ENCODE data around the gene INO80.
"Not testable (repeated sequence)": the region's sequence is repeated elsewhere in the genome, so short reads cannot be mapped to it uniquely, and the experiment has no call there.

The INO80 gene

DNA sequence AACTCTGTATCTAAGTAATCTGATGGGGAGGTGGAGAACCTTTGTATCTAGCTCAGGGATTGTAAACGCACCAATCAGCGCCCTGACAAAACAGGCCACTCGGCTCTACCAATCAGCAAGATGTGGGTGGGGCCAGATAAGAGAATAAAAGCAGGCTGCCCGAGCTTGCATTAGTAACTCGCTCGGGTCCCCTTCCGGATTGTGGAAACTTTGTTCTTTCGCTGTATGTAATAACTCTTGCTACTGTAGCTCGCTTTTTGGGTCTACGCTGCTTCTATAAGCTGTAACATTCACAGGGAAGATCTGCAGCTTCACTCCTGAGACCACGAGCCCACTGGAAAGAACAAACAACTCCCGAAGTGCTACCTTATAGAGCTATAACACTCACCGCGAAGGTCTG, 153.8 kb downstream of the INO80 start:
- not testable (repeated sequence) for DNase-seq (ENCODE audit: low read depth)

DNA sequence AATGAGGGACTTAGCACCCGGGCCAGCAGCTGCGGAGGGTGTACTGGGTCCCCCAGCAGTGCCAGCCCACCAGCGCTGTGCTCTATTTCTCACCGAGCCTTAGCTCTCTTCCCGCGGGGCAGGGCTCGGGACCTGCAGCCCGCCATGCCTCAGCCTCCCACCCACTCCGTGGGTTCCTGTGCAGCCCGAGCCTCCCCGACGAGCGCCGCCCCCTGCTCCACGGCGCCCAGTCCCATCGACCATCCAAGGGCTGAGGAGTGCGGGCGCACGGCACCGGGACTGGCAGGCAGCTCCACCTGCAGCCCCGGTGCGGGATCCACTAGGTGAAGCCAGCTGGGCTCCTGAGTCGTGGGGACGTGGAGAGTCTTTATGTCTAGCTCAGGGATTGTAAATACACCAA, 154.3 kb downstream of the INO80 start:
- DNase-seq (ENCODE audit: low read depth): not testable (repeated sequence)

DNA sequence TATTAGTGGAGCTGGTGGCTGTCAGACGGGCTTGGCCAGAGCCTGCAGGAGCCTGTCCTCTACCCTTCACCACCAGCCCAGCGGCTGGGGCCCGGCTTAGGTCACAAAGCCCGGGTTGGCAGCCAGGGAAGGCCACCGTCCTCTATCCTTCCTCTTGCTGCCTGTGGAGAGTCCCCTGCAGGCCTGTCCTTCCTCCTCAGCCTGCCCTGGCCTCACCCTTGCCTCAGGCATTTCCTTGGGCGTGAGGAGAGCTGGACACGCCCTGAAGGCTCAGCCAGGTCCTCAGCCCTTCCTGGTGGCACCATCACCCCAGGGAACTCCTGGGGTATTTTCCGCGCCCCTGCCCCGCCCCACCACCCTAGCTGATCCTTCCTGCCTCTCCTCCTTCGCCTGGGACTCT, 155.2 kb downstream of the INO80 start:
- no peak for DNase-seq (ENCODE audit: low read depth)

DNA sequence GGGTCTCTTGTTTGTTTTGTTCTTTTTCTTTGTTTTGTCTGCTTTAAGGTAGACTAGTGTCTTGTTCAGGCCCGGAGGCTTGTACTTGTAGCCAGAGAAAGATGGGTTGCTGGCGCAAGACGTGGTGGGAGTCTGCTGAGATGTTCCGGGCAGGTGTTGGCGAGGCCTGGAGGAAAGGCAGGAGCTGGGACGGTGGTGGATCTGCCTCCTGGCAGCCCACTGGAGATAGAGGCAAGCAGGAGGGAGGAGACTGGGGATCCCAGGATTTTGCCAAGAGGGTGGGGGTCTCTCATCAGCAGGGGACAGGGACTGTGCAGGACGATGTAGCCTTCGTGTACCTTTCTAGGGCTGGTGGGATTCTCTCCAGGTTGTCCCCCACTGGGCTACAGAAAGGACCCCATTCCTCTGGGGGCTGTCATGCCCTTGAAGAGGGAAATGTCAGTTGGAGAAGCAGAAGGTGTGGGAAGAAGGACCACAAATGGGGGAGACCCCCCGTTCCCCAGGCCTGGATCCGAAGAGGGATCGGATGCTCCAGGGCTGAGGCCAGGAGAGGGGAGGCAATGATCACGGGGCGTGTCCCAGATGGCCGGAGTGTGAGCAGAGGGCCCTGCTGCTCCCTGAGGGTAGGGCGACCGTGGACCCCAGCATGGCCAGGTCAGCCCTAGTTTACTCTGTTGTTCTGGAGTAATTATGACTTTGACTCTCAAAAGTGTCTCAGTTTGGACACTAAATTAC, 155.8 kb downstream of the INO80 start:
- DNase-seq (ENCODE audit: low read depth): no peak

DNA sequence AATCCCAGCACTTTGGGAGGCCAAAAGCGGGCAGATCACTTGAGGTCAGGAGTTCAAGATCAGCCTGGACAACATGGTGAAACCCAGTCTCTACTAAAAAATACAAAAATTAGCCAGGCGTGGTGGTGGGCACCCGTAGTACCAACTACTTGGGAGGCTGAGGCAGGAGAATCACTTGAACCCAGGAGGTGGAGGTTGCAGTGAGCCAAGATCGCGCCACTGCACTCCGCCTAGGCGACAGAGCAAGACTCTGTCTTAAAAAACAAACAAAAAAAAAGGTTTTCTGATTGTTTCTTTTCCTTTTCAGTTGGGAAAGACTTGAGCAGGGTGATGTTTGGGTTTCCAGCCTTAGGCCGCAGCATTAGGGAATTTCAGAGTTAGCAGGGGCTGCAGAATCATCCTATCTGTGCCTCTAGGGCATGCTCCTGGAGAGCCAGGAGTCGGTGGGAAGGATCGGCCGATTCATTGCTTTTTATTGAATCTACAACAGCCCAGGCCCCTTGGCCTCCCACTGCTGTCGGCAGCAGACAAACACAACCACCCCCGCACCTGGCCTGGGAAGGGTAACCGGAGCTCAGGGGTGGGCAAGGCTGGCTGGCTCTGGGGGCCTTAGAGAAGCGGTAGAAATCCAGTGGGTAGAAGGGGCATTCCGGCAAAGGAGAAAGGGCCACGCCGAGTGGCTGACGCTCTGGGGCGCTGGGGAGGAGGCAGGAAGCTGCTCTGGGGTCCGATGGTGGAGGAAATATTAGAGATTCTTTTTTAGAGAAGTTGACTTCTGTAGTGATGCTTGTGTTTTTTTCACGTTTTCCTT, 156.5 kb downstream of the INO80 start:
- DNase-seq (ENCODE audit: low read depth): no peak

DNA sequence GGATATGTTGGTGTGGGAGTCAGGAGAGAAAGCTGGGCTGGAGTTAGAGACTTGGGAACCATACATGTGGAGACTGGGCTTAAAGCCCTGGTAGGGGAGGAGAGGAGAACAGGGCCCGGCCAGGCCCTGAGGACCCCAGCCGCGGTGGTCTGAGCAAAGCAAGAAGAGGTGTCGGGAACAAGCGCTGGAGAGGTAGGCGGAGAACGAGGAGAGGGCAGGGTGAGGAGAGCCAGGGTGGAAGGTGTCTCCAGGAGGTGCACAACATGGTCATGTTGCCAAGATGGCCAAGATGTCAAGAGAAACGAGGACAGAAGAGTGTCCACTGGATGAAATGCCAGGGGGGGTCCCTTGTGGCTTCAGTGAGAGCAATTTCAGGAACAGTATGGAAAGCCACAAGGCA, 157.4 kb downstream of the INO80 start:
- no peak for DNase-seq (ENCODE audit: low read depth)

DNA sequence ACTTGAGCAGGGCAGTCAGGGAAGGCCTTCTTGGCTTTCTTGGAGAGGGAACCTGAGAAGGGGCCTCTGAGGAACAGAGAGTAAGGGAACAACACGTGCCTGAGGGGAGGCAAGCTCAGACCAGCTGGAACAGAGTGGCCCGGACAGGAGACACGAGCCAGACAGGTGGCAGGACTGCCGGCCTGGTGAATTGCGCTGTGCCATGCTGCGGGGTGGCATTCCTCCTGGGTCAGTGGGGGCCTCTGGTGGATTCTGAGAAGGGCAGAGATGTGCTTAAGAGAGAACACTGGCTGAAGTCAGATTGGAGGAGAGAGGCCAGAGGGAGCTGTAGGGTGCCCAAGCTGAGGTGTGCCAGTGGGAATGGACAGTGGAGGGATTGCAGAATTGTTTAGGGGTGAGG, 157.9 kb downstream of the INO80 start:
- DNase-seq (ENCODE audit: low read depth): no peak

DNA sequence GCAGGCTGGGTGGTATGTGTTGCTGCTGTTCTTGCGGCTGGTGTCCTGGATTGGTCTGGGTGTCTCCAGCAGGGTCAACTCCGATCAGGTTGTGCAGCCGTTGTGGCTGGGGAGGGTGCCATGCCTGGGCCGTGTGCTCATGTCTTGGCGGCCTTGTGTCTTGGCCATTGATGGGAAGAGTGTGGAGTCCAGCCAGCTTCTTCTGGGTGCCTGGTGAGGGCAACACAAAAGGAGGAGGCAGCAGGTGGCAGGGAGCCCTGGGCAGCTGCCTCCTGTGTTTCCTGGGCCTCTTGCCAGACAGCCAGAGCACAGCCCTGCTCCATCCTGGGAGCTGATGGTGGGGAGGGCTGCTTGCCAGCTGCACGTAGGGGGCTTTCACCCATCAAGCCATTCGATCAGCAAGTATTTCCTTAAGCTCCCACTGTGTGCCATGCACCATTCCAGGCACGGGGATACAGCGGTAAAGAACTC, 158.5 kb downstream of the INO80 start:
- DNase-seq (ENCODE audit: low read depth): no peak

DNA sequence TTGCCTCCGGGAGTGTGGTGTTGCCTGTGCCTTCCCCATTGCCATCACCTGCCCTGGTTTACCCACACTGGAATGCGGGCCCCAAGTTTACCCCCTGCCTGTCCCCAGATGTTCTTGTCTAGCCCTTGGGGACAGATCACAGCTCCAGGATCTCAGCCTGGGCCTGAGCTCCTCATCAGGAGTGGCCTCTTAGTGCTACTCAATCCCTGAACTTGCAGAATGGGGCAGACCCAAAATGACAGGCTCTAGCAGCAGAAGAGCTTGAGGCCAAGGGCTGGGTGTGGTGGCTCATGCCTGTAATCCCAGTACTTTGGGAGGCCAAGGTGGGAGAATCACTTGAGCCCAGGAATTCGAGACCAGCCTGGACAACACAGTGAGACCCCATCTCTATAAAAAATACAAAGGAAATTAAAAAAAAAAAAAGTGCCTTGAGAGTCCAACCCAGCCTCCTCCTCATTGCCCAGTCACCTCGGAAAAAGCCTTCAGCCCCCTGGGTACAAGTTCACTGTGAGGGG, 159.0 kb downstream of the INO80 start:
- DNase-seq (ENCODE audit: low read depth): no peak

DNA sequence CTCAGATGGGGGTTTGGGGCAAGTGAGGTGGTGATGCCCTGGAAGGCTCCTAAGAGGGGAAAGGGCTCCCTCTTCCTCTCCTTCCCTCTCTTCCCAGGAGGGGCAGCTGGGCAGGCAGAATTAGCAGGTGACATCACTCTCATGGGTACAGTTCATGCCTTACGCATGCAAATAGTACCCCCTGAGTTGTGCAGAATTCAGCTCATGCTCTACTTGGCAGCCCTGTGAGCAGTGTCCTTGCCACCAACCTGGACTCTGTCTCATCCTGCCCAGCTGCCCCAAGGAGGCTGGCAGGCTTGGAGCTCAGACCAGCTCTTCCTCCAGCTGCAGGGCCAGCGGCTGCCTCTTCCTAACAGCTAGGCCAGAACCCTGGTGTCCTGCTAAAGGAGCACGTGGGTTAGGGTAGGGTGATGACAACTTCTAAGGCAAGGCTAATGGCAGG, 159.5 kb downstream of the INO80 start:
- no peak for DNase-seq (ENCODE audit: low read depth)

DNA sequence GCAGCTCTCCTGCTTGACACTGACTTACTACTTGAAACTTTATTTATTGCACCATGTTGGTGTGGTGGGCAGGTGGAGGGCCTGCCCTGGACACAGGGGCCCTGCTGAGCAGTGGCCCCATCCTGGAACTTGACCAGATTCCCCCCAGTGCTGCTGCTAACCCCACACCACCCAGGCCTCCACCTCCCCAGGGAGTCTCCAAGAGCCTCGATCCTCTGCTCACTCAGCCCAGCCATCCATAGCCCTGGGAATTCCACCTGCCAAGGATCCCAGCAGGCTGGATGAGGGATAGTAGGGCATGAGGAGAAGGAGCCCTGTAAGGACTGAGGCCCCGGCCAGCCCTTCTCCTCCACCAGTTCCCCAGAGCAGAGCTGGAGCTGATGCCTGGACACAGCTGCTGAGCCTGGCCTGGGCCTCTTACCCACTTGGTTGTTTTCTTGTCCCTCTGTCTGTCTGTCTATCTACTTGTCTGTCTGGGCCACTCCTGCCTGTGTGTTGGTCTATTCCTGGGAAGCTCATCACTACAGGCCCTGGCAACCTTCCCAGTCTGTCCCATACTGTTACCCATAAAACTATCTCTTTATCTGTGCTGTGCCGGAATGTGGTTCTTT, 160.0 kb downstream of the INO80 start:
- DNase-seq (ENCODE audit: low read depth): no peak

DNA sequence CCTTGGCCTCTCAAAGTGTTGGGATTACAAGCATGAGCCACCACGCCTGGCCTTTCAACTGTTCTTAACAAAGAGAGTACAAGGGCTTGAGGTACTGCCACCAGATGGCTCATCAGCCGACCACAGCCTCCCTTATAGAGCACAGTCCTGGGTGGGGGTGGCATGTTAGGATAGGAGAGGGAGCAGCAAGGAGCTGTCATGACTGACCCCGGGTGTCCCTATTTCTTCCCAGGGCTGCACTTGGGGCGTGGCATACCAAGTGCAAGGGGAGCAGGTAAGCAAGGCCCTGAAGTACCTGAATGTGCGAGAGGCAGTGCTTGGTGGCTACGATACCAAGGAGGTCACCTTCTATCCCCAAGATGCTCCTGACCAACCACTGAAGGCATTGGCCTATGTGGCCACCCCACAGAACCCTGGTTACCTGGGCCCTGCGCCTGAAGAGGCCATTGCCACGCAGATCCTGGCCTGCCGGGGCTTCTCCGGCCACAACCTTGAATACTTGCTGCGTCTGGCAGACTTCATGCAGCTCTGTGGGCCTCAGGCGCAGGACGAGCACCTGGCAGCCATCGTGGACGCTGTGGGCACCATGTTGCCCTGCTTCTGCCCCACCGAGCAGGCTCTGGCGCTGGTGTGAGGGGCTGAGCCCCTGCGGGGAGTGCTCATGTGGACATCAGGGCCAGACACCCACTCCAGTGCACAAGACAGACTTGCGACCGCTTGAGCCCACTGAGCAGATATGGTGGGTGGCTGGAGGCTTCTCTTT, 160.8 kb downstream of the INO80 start:
- no peak for DNase-seq (ENCODE audit: low read depth)

DNA sequence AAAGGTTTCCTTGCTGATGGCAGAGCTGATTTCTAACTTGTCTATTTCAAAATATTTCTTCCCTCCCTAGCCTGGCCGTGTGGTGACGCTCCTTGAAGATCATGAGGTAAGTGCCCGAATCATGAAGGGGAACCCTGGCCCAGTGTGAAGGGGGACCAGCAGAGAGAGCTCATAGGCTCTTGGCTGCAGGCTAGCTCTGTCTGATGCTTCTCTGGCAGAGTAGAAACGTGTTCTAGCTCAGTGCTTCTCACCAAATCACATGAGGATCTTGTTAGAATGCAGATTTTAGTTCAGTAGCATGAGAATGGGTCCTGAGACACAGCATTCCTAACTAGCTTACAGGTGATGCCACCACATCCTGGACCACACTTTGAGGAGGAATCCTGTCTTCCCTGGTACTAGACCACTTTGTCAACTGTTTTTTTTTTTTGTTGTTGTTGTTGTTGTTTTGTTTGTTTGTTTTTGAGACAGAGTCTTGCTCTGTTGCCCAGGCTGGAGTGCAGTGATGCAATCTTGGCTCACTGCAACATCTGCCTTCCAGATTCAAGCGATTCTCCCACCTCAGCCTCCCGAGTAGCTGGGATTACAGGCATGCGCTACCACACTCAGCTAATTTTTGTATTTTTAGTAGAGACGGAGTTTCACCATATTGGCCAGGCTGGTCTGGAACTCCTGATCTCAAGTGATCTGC, 161.8 kb downstream of the INO80 start:
- DNase-seq (ENCODE audit: low read depth): not testable (repeated sequence)

DNA sequence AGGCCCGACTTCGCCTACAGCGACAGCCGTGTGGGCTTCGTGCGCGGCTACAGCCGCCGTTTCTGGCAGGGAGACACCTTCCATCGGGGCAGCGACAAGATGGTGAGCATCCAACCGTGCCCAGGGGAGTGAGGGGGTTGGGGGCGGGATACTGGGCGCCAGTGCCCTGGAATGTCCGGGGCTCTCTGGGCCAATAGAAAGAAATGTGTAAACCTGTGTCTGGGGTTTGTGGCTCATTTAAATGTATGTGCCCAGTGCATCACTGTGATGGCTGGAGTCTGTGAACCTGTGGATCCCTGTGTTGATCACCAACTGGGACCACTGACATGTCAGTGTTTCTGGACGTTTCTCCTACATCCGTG, 162.4 kb downstream of the INO80 start:
- no peak for DNase-seq (ENCODE audit: low read depth)

DNA sequence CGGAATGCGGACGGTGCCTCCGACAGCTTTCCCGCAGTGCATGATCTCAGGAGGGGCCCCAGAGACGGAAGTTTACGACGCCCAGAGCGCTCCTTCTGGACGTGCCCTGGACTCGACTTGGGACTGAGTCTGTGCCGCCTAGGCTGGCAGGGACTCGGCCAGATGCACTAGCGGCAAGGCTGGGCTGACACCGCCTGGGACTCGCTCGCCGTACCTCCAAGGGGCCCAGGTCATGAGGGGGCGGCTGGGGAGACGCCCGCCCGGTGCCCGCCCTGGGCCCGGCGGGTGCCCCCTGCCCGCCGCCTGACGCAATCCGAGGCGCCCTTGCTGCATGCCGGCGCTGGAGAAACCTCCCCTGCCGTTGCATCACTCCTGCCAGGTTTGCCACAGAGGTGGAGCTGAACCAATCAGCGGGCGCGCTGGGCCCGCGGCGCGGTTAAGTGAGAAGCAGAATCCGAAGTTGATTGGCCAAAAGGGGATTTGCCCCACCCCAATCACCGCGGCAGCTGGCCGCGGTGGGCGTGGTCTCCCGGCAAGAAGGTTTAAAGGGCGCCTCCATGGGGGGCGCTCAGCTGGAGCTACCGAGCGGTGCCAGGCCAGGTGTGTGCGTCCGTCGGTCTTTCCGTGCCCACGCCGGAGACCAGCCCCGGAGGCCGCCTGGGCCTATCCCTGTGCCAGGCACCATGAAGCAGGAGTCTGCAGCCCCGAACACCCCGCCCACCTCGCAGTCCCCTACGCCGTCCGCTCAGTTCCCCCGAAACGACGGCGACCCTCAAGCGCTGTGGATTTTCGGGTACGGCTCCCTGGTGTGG, 163.0 kb downstream of the INO80 start, which contains the start of gene CHAC1:
CHAC1 (plus strand) TSS at position 571 of the 812 bp plus-strand sequence; CDS start at position 684, 113 bp downstream.
- peak; percentile 74 for DNase-seq (ENCODE audit: low read depth)

DNA sequence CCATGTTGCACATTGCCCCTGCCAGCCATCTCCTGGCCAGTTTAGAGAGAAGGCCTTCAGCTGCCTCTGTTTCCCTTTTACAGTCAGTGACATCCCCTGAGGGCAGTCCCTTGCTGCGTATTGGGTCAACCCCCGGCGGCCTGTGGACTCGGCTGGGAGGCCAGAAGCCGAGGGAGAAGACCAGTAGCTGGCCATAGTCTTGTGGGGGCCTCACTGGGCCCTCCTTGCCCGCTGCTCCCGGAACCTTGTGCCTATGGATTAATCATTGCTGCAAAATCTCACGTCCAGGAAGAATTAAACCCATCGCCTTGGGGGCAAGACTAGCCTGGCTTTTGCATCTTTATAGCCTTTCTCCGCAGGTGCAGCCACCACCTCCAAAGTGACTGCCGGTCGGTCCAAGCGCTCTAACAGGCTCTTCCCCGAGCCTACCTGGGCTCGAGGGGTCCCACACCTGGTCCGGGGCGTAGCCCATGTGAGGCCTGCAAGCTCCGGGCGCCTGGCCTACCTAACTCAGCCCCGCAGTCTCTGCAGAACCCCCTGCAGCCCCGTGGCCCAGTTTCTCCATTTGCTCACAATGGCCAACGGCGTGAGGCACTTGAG, 163.7 kb downstream of the INO80 start:
- no peak for DNase-seq (ENCODE audit: low read depth)

DNA sequence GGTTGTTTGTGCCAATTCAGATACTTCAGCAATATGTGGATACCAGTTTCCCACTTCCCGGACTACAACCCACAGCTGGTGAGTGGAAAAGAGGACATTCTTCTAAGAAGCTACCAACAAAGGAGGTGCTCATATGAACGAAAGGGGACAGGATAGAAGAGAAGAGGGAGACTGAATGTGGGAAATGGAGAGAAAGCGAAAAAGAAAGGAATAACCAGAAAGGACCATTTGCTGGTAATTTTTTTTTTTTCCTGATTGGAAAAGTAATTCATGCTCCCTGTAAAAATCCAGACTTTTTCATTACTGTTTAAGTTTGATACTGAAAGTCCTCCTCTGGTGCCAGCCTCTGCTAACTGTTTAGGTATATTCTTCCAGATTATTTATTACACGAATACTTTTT, 164.3 kb downstream of the INO80 start:
- no peak for DNase-seq (ENCODE audit: low read depth)

DNA sequence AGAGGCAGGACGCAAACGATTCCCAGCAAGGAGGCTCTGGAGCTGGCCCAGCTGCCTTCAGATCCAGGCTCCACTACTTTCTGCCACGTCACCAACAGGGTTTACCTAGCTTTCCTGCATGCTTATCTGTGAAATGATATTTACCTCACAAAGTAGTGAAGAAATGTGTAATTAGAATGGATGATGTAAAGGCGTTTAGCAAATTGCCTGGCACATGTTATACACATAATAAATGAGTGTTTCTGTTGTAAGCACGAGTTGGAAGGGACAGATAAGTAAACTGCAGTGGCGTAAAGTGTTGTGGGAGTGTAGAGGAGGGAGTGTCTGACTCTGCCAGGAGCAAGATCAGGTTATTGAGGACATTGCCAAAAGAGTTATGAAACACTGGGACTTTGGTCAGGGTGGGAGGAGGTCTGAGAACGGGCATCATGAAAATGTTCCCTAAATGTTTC, 166.3 kb downstream of the INO80 start:
- no peak for DNase-seq (ENCODE audit: low read depth)

DNA sequence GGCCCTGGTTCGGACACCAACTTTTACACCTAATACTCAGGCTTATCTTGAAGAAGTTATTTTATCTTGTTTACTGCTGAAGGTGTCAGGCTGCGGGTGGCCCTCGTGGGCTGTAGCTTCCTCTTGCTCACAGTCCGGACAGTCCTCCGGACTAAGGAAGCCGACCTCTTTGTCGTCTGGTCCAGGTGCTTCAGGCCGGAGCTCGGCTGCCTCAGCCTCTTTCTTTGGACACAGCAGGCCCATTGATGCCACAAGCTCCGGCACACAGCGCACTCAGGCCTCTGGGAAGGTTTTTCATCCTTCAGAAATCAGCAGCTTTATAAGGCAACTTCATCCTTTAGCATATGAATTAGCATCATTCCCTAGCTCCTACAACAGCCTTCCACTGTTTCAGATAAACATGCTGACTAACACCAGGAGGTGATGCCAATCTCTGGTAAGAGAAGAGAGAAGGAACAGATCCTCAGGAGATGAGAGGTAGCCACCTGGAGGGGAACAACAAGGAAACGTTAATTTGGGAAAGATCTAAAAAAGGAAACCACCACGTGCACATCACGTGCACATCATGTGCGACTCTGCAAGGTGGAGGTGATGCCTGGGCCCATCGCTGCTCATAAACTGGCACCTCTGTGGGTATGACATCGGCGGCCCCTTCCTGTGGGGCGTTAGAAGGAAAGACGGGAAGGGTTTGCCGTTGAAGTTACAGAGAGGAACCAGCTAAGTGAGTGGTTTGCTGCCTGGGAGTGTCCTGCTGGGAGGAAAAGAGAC, 167.2 kb downstream of the INO80 start:
- DNase-seq (ENCODE audit: low read depth): no peak

Measured in HS-27A (cell line).